ENCODE results near the gene OR11H12. TPM values are rescaled to one million over a fixed set of nuclear protein-coding genes. Genes with fewer than 3 reads are reported as not detected.
"Not testable (repeated sequence)": the region's sequence is repeated elsewhere in the genome, so short reads cannot be mapped to it uniquely, and the experiment has no call there.

OR11H12 gene
- not detected in 2 replicates for total RNA-seq

DNA sequence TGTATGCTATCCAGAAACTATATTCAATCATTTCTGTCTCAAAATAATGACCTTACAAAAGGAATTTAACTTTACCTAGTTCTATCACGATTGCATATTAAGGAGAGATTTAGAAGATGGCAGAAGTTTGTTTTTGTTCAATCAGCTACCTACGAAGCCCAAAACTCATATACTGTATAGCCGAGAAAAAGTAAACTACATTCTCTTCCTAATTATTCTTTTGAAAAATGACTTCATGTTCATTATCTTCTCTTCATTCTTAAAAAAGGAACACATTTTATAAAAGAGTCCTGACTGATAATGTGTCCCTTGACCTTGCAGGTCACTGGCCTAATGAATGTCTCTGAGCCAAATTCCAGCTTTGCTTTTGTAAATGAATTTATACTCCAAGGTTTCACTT, at the start of gene OR11H12:
TSS of gene OR11H12 (plus strand) at position 301 of the 400 bp plus-strand sequence. CDS start at position 301, 0 bp downstream.
- H3K36me3 ChIP-seq (ENCODE audit: control insufficient read depth, insufficient read depth, low read length); FAIRE-seq; DNase-seq (ENCODE audit: low read depth): not testable (repeated sequence)

DNA sequence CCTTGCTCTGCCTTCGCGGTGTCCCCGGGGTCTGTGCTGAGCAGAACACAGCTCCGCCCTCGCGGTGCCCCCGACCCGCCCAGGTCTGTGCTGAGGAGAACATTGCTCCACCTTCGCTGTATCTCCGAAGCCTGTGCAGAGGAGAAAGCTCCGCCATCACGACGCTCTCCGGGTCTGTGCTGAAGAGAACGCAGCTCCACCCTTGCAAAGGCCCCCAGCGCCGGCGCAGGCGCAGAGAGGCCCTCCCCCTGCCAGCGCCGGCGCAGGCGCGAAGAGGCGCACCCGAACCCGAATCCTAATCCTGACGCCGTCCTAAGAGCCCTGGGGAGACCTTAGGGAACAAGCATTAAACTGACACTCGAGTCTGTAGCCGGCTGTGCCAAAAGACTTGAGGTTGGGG, 18.0 kb upstream of the OR11H12 start:
- H3K4me3 ChIP-seq (ENCODE audit: low read depth, low read length); FAIRE-seq; DNase-seq (ENCODE audit: low read depth); H3K27me3 ChIP-seq (ENCODE audit: control insufficient read depth, insufficient read depth, low read length); H3K36me3 ChIP-seq (ENCODE audit: control insufficient read depth, insufficient read depth, low read length): not testable (repeated sequence)

More for the DNA sequence above, at the start of gene OR11H12:
- H3K4me3 ChIP-seq (ENCODE audit: low read depth, low read length); H3K27me3 ChIP-seq (ENCODE audit: control insufficient read depth, insufficient read depth, low read length): not testable (repeated sequence)

DNA sequence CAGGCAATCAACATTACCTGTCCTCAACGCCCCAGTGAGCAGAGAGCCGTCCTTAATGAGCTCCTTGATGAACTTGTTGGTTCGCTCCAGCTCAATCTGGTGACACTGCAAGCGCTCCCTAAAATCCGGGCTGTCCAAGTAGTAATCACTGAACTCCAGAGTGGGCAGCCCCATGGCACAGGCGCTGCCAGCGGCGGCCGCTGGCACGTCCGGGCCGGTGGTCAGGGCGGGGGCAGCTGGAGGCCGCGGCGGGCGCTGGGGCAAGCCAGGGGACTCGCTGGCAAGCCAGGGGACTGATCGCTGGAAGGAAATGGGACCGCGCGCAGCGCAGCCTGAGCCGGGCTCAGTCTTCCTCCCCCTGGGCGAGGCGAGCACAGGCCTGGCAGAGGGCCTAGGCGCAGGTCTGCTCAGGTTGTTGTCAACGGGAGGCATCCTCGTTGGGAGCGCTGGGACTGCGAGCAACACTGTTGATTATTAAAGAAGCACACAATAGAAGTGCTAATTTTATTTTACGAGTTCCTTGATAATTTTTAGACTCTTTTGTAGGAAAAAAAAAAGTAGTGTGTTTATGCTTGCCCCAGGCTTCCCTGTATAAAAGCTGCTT, 25.8 kb downstream of the OR11H12 start:
- H3K27me3 ChIP-seq (ENCODE audit: control insufficient read depth, insufficient read depth, low read length); FAIRE-seq; DNase-seq (ENCODE audit: low read depth); H3K36me3 ChIP-seq (ENCODE audit: control insufficient read depth, insufficient read depth, low read length); H3K4me3 ChIP-seq (ENCODE audit: low read depth, low read length): not testable (repeated sequence)

DNA sequence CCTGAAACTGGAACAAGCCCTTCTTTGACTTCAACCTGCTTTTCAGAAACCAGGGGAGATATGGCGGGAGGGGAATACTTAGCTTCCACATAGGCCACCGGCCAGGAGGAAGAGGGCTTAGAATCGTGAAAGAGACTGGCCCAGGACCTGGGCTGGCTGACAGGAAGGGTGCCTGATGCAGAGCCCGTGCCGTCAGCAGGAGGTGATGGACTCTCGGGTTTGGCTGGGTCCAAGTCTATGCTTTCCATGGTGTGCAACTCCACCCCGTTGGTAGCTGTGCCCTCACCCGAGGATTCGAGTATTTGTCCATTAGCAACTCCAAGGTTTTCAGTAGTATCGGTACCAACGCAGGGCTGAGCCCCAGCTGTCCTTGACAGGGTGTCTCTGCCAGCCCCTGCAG, 35.1 kb downstream of the OR11H12 start:
- not testable (repeated sequence) for H3K27me3 ChIP-seq (ENCODE audit: control insufficient read depth, insufficient read depth, low read length); FAIRE-seq; DNase-seq (ENCODE audit: low read depth); H3K4me3 ChIP-seq (ENCODE audit: low read depth, low read length); H3K36me3 ChIP-seq (ENCODE audit: control insufficient read depth, insufficient read depth, low read length)

- not testable (repeated sequence) for H3K27me3 ChIP-seq (ENCODE audit: control insufficient read depth, insufficient read depth, low read length); H3K4me3 ChIP-seq (ENCODE audit: low read depth, low read length); DNase-seq (ENCODE audit: low read depth); H3K36me3 ChIP-seq (ENCODE audit: control insufficient read depth, insufficient read depth, low read length); FAIRE-seq
Observed at GRCh38 chr14:18638032-18638431, 37.1 kb downstream of the OR11H12 start.

DNA sequence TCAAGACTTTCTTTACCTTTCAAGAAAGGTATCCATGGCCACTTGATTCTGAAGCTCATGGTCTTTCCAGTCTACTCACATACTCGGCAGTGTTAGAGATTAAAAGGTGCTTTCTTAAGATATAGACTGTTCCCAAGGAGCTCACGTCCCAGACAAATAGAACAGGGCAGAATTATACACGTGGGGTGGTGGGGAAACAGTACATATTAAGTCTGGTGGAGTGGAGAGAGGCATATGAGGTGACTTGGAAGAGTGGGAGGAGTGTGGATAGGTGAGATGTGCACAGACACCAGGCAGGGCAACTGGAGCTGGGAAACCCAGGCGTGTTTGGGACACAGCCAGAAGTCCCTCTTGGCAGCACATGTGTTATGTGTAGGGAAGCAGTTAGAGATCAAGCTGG, 37.9 kb downstream of the OR11H12 start:
- not testable (repeated sequence) for H3K4me3 ChIP-seq (ENCODE audit: low read depth, low read length); FAIRE-seq; H3K27me3 ChIP-seq (ENCODE audit: control insufficient read depth, insufficient read depth, low read length); H3K36me3 ChIP-seq (ENCODE audit: control insufficient read depth, insufficient read depth, low read length); DNase-seq (ENCODE audit: low read depth)

GRCh38 chr14:18646075-18646730, 45.3 kb downstream of the OR11H12 start:
- not testable (repeated sequence) for DNase-seq (ENCODE audit: low read depth); H3K27me3 ChIP-seq (ENCODE audit: control insufficient read depth, insufficient read depth, low read length); H3K36me3 ChIP-seq (ENCODE audit: control insufficient read depth, insufficient read depth, low read length); H3K4me3 ChIP-seq (ENCODE audit: low read depth, low read length); FAIRE-seq

All from bronchial epithelial cell (primary cell).